NB4 (cell line): ENCODE results near the gene STX16.

Source experiments
- DNase-seq: peaks from one replicate; pipeline ENCODE4 v3.0.0; 2010; ENCODE audit warnings: low read depth
- H3K4me3 ChIP-seq: one replicate; pipeline ENCODE4 v1.5.1; 2011; ENCODE audit warnings: mild to moderate bottlenecking, low read depth, low read length, moderate library complexity
- MAX ChIP-seq: IDR thresholded peaks from 2 replicates; pipeline ENCODE4 v1.6.1; 2011; ENCODE audit warnings: low read depth, low read length
- MYC ChIP-seq: IDR thresholded peaks from 2 replicates; pipeline ENCODE4 v1.6.1; 2011; ENCODE audit warnings: low read depth, low read length
- POLR2A ChIP-seq: IDR thresholded peaks from 2 replicates; pipeline ENCODE4 v1.6.1; 2011; ENCODE audit warnings: mild to moderate bottlenecking; ENCODE audit not compliant: insufficient read length; ENCODE audit errors: extremely low read depth
- TF ChIP-seq, protein P1 (sequence below): IDR thresholded peaks from one replicate; pipeline ENCODE4 v1.5.1; 2012; ENCODE audit warnings: low read depth, low read length

The STX16 gene

GRCh38 chr20:58606184-58606583 lies 44.9 kb upstream of the STX16 start:
- H3K4me3 ChIP-seq: no peak overlapping the region

DNA sequence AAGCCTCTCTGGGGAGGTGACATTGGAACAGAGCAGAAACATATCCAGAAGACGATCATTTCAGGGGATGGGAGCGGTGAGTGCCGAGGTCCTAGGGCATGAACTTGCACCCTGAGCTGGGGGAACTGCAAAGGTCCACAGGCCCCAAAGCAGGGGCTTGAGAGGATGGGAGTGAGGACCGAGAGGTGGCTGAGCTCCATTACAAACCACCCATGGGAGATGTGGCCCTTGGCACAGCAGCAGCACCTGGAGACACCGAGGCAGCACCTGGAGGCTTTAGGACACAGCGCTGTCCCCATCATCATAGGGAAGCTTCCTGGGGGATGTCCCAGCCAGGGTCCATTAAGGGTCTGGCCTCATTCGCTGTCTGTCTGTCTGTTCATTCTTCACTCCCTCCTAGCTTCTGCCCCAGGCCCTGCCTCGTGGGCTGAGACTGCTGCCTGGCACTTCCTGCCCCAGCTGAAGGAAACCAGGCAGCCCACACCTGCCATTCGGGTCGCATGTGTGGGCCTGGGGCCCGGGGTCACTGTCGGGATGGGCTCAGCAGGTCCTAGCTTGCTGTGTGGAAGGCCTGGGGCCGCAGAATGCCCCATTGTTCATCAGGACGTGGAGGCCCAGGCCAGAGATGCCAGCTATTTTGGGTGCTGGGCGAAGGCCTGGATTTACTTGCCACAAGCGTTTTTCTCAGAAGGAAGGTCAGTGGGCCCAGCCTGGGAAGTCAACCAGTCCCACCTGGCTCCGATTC lies 42.8 kb upstream of the STX16 start:
- no peak overlapping the region for H3K4me3 ChIP-seq
- TF ChIP-seq MAX: no peak
- no peak for TF ChIP-seq POLR2A
- TF ChIP-seq, protein P1, sequence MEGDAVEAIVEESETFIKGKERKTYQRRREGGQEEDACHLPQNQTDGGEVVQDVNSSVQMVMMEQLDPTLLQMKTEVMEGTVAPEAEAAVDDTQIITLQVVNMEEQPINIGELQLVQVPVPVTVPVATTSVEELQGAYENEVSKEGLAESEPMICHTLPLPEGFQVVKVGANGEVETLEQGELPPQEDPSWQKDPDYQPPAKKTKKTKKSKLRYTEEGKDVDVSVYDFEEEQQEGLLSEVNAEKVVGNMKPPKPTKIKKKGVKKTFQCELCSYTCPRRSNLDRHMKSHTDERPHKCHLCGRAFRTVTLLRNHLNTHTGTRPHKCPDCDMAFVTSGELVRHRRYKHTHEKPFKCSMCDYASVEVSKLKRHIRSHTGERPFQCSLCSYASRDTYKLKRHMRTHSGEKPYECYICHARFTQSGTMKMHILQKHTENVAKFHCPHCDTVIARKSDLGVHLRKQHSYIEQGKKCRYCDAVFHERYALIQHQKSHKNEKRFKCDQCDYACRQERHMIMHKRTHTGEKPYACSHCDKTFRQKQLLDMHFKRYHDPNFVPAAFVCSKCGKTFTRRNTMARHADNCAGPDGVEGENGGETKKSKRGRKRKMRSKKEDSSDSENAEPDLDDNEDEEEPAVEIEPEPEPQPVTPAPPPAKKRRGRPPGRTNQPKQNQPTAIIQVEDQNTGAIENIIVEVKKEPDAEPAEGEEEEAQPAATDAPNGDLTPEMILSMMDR: no peak
- TF ChIP-seq MYC: no peak
- no peak for DNase-seq

More at GRCh38 chr20:58606184-58606583, 44.9 kb upstream of the STX16 start:
- TF ChIP-seq MAX (no peak), MYC (no peak), POLR2A (no peak)
- TF ChIP-seq, protein P1: no peak
- no peak for DNase-seq

- no peak overlapping the region for H3K4me3 ChIP-seq
- DNase-seq: no peak
- TF ChIP-seq, protein P1: no peak
These were observed 42.1 kb upstream of the STX16 start for GRCh38 chr20:58609026-58609425.

- TF ChIP-seq, protein P1: no peak
- TF ChIP-seq MAX (no peak), MYC (no peak), POLR2A (no peak)
- no peak overlapping the region for H3K4me3 ChIP-seq
These were observed 40.8 kb upstream of the STX16 start for GRCh38 chr20:58610071-58610800.

GRCh38 chr20:58610811-58611210 lies 40.3 kb upstream of the STX16 start:
- no peak for DNase-seq
- no peak for TF ChIP-seq POLR2A
- TF ChIP-seq, protein P1: no peak
- no peak for TF ChIP-seq MYC
- no peak for TF ChIP-seq MAX
- no peak overlapping the region for H3K4me3 ChIP-seq

More at GRCh38 chr20:58610071-58610800, 40.8 kb upstream of the STX16 start:
- no peak for DNase-seq
